Measurements from ENCODE around the gene EPHA6.

EPHA6 gene

DNA sequence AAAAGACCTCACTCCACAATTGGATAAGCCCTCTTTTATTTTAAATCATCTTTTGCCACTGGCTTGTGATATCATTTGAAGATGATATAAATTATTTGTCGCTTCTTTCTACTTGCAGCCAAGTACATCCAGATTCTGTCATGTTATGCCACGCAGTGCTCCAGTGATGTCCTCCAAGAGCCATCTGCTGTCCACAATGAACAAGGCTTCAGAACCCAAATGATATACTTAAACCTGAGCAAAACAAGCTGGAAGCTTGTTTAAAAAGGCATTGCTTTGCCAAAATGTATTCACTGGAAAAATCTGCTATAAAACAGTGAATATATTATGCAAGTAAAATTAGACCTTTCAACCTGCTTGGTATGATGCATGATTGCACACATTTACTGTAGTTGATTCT is 891.4 kb downstream of the EPHA6 start:
- TF ChIP-seq SUZ12 (IDR thresholded peaks at IDR 0.05) (no peak), SP1 (IDR thresholded peaks at IDR 0.05) (no peak), FOXM1 (IDR thresholded peaks at IDR 0.05; ENCODE audit: borderline replicate concordance) (no peak), FOXK2 (IDR thresholded peaks at IDR 0.05) (no peak), TARDBP (IDR thresholded peaks at IDR 0.05) (no peak), ZNF384 (IDR thresholded peaks at IDR 0.05) (no peak), CTBP1 (IDR thresholded peaks at IDR 0.05; ENCODE audit: borderline replicate concordance) (no peak), NFRKB (IDR thresholded peaks at IDR 0.05) (no peak), BHLHE40 (IDR thresholded peaks at IDR 0.05; ENCODE audit: borderline replicate concordance) (no peak), L3MBTL2 (conservative IDR thresholded peaks at IDR 0.05) (no peak), HDGF (IDR thresholded peaks at IDR 0.05; ENCODE audit: borderline replicate concordance) (no peak)
- ChIA-PET CTCF (no interaction called here), POLR2A (no interaction called here)
- no peak for DNase-seq (ENCODE audit: extremely low spot score)

DNA sequence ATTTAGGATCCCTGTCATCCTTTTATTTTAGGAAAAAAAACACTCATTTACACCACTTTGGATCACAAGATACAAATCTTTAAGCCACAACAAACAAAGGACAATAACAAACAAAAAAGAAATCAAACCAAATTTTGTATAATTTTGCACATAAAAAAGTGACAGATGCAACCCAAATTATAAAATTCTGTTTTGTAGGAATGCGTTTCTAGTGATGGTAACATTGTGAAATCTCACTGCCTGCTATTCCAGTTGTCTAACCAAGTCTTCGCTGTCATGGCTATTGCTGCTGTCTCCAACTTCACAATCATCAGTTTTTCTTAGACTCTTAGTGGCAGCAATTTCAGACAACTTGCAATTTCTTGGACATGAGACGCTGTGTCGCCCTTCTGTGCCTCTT is 891.8 kb downstream of the EPHA6 start:
- no peak for DNase-seq (ENCODE audit: extremely low spot score)

DNA sequence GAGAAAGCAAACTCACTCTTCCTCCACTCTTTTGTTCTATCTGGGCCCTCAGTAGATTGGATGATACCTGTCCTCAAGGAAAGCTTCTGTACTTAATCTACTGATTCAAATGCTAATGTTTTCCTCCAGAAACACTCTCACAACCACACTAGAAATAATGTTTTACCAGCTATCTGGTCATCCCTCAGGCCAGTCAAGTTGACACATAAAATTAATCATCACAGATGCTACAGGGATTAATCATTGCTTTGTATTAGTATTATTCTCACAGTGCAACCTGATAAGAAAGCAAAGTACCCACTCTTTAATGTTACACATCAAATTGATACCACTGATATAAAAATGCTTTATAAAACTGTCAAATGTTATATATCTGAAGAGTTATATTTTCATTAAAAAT is 897.3 kb downstream of the EPHA6 start:
- POLR2A ChIA-PET = no interaction called here
- CTCF ChIA-PET = no interaction called here
- no peak for TF ChIP-seq SUZ12 (IDR thresholded peaks at IDR 0.05)
- no peak for TF ChIP-seq L3MBTL2 (conservative IDR thresholded peaks at IDR 0.05)
- no peak for TF ChIP-seq TARDBP (IDR thresholded peaks at IDR 0.05)
- no peak for TF ChIP-seq ELF4 (IDR thresholded peaks at IDR 0.05)
- no peak for TF ChIP-seq CTBP1 (IDR thresholded peaks at IDR 0.05; ENCODE audit: borderline replicate concordance)
- TF ChIP-seq ARNT (IDR thresholded peaks at IDR 0.05) = no peak
- TF ChIP-seq FOXM1 (IDR thresholded peaks at IDR 0.05; ENCODE audit: borderline replicate concordance) = no peak
- TF ChIP-seq LEF1 (IDR thresholded peaks at IDR 0.05; ENCODE audit: borderline replicate concordance) = no peak
- DNase-seq (ENCODE audit: extremely low spot score) = no peak

More for the DNA sequence above, 891.8 kb downstream of the EPHA6 start:
- TF ChIP-seq BHLHE40 (IDR thresholded peaks at IDR 0.05; ENCODE audit: borderline replicate concordance) = no peak
- no peak for TF ChIP-seq FOXK2 (IDR thresholded peaks at IDR 0.05)
- no peak for TF ChIP-seq TARDBP (IDR thresholded peaks at IDR 0.05)
- no peak for TF ChIP-seq CTBP1 (IDR thresholded peaks at IDR 0.05; ENCODE audit: borderline replicate concordance)
- POLR2A ChIA-PET = no interaction called here
- CTCF ChIA-PET = no interaction called here

DNA sequence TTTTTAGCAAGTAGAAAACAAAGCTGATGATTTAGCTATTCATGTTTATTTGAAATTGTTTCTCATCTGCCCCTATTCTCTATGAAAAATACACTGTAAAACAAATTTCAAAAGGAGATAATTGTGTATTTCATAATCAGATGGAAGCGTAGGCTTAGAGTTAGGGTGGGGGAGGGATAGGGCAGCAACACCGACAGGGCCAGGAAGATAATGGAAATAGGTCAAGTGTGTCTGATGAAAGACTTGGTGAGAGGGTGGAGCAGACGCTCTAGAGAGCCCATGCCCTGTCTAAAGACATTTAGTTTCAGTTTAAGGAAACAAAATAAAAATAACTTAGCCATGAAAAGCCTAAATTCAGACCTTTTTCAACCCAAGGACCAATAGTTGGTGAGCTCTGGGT is 898.5 kb downstream of the EPHA6 start:
- POLR2A ChIA-PET = no interaction called here
- DNase-seq (ENCODE audit: extremely low spot score) = no peak

DNA sequence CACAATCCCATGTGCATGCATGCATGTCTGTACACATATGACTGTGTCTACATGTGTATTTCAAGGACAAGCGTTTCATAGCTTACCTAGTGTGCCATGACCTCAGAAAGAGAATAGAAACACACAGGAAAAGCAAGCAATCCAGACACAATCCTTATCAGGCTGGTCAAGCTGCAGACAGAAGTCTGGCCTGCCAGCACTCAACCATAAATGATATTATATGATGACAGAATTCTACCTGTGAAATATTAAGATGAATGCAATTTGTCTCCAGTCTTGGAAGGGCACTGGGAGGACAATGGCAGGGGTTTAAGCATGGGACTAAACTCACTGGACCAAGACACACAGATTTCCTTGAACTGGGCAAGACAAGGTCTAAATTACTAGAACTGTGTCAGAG is 899.2 kb downstream of the EPHA6 start:
- TF ChIP-seq TARDBP (IDR thresholded peaks at IDR 0.05) = no peak
- TF ChIP-seq FOXA1 (IDR thresholded peaks at IDR 0.05) = no peak
- TF ChIP-seq FOXM1 (IDR thresholded peaks at IDR 0.05; ENCODE audit: borderline replicate concordance) = no peak
- TF ChIP-seq, protein P1, sequence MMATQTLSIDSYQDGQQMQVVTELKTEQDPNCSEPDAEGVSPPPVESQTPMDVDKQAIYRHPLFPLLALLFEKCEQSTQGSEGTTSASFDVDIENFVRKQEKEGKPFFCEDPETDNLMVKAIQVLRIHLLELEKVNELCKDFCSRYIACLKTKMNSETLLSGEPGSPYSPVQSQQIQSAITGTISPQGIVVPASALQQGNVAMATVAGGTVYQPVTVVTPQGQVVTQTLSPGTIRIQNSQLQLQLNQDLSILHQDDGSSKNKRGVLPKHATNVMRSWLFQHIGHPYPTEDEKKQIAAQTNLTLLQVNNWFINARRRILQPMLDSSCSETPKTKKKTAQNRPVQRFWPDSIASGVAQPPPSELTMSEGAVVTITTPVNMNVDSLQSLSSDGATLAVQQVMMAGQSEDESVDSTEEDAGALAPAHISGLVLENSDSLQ (IDR thresholded peaks at IDR 0.05) = no peak
- no peak for TF ChIP-seq SP1 (IDR thresholded peaks at IDR 0.05)
- ChIA-PET CTCF (no interaction called here), POLR2A (no interaction called here)

More for the DNA sequence above, 898.5 kb downstream of the EPHA6 start:
- TF ChIP-seq SUZ12 (IDR thresholded peaks at IDR 0.05) = no peak
- TF ChIP-seq, protein P1 (IDR thresholded peaks at IDR 0.05) = no peak
- TF ChIP-seq TARDBP (IDR thresholded peaks at IDR 0.05) = no peak
- TF ChIP-seq CTBP1 (IDR thresholded peaks at IDR 0.05; ENCODE audit: borderline replicate concordance) = no peak
- no peak for TF ChIP-seq ARNT (IDR thresholded peaks at IDR 0.05)
- TF ChIP-seq HDGF (IDR thresholded peaks at IDR 0.05; ENCODE audit: borderline replicate concordance) = no peak
- no peak for TF ChIP-seq ZNF384 (IDR thresholded peaks at IDR 0.05)
- no peak for TF ChIP-seq SP1 (IDR thresholded peaks at IDR 0.05)
- no peak for TF ChIP-seq FOXK2 (IDR thresholded peaks at IDR 0.05)
- TF ChIP-seq ELF4 (IDR thresholded peaks at IDR 0.05) = no peak
- TF ChIP-seq NFRKB (IDR thresholded peaks at IDR 0.05) = no peak
- no peak for TF ChIP-seq FOXA1 (IDR thresholded peaks at IDR 0.05)
- TF ChIP-seq L3MBTL2 (conservative IDR thresholded peaks at IDR 0.05) = no peak
- CTCF ChIA-PET = no interaction called here

DNA sequence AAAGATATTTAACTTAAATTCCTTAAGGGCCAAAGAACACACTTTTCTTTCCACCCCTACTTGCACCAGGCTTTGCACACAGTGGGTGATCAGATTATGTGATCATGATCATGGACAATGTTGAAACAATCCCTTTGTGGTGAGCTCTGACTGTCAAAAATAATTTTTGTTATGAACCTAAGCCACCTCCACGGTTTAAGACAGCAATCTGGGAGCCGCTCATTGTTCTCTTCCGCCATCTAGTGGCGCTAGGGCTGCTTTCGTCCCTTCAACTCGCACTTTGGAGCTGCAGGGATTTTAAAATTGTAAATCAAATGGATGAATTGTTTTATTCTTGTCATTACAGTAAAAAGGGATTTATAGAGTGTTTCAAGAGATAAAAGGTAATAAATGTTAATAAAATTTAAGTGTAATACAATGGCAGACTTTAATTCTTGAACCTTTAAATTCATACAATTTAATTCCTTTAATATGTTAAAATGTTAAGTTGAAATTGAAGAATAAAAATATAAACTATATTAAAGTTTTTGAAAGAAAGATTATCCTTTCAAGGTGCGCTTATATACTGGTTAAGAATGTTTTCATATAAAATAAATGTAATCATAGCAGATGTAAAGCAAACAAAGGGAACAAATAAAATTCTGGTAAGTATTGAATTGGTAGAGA is 904.9 kb downstream of the EPHA6 start:
- peak; percentile 72 for DNase-seq (ENCODE audit: extremely low spot score)
- TF ChIP-seq, protein P1 (IDR thresholded peaks at IDR 0.05) = peak; percentile 49
- TF ChIP-seq HDGF (IDR thresholded peaks at IDR 0.05; ENCODE audit: borderline replicate concordance) (no peak), L3MBTL2 (conservative IDR thresholded peaks at IDR 0.05) (no peak)
- POLR2A ChIA-PET = no interaction called here
- CTCF ChIA-PET = interaction anchor here (1.0 to 1.8 kb wide), 7 partner anchors 9 to 69 kb away, joined by 3 to 6 read pairs (median 4); no protein-coding TSS in a partner anchor

More for the DNA sequence above, 899.2 kb downstream of the EPHA6 start:
- no peak for DNase-seq (ENCODE audit: extremely low spot score)

DNA sequence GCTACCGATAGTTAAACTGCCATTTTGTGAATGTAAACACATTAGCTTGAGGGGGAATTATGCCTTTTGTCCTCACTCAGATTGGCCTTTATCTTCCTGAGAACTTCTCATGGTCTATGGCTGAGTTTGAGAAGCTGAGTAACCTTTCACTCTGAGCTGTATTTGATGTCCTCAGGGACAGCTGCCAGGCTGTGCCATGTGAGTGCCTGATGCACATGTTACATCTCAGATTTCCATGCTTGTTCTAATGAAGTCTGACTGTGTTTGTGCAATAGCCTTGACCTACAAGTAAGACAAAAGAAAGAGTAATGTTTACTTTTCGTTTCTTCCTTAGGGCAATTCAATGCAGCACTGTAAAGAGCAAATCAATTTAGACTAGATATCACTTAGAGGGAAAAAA is 906.0 kb downstream of the EPHA6 start:
- ChIA-PET CTCF (interaction anchor here (1.8 kb wide), 1 partner anchor 26 kb away, joined by 5 read pairs; no protein-coding TSS in a partner anchor), POLR2A (no interaction called here)
- DNase-seq (ENCODE audit: extremely low spot score) = no peak
- TF ChIP-seq ELF4 (IDR thresholded peaks at IDR 0.05) (no peak), L3MBTL2 (conservative IDR thresholded peaks at IDR 0.05) (peak; percentile 39; the same call in 1 of the 2 replicates)

Data from HEK293T (cell line).